Activated CD4-positive, alpha-beta T cell treated with anti-CD3 and anti-CD28 coated beads for 48 hours (primary cell): Measurements from ENCODE around the gene SEMA3G.

Experiments
- DNase-seq: peaks from one replicate; pipeline ENCODE4 v3.0.0-alpha.2; 2020

Gene SEMA3G

DNA sequence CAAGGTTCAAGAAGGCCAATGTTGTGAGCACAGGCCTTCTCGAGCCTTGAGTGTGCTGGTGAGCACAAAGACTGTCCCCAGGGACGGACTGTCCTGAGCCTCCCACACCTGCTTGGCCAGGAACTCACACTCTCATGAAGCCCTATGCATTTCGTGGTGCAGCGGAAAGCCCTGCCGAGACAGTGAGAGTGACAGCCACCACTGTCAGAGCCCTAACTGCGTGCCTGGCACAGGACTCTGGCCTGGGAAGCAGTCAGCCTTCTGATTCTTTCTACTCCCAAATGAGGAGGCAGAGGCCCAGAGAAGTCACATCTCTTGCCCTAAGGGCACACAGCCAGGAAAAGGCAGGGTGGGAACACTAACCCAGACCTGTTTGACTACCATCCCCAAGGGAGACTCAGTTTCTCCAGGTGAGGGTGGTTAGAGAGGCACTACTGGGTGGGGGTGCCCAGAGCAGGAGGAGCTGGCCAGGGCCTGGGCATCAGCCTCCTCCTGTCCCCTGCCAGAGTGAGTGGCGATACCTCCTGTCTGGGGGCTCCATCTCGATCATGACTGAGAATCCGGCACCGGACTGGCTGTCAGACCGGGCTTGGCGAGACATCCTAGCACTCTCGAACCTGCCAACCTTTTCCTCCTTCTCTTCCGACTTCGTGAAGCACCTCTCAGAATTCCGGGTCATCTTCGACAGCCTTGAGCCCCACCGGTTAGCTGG, 50.8 kb downstream of the SEMA3G start:
- no peak for DNase-seq

DNA sequence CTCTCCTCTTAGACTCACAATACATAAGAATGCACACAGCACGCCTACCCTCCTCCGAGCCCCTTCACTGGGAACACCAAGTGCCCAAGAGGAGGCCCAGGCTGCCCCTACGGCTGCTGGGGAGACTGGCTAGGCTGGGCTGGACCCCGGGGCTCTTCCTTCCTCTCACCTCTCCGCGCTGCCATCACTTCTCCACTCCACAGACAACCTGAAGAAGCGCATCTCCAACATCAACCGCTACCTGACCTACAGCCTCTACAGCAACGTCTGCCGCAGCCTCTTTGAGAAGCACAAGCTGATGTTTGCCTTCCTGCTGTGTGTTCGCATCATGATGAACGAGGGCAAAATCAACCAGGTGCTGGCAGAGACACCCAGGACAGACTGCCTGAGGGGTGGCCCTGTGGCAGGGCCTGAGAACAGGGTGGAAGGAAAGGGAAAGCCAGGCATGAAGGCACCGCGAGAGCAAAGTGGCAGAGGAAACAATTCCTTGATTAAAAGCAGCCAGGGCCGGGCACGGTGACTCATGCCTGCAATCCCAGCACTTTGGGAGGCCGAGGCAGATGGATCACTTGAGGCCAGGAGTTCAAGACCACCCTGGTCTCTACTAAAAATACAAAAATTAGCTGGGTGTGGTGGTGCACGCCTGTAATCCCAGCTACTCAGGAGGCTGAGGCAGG, 51.6 kb downstream of the SEMA3G start:
- no peak for DNase-seq

DNA sequence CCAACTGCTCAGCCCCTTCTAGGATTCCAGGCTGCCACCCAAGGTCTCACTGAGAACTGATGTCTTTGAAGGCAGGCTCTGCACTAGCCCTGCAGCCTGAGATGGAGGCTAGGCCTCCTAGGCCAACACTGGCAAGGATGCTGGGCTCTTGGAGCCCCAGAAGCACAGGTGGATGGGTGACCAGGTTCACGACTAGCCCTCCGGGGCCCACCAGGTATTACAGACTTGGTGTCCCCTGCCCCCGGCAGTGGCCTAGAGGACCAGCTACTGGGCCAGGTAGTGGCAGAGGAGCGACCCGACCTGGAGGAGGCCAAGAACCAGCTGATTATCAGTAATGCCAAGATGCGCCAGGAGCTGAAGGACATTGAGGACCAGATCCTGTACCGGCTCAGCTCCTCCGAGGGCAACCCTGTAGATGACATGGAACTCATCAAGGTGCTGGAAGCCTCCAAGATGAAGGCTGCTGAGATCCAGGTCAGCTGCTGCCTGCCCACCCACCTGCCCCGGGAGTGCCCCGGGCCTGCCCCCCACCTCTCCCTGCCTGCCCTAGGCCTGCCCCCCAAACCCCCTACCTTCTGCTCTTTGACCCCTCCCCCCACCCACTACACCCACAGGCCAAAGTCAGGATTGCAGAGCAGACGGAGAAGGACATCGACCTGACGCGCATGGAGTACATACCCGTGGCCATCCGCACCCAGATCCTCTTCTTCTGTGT, 52.5 kb downstream of the SEMA3G start:
- DNase-seq = no peak

DNA sequence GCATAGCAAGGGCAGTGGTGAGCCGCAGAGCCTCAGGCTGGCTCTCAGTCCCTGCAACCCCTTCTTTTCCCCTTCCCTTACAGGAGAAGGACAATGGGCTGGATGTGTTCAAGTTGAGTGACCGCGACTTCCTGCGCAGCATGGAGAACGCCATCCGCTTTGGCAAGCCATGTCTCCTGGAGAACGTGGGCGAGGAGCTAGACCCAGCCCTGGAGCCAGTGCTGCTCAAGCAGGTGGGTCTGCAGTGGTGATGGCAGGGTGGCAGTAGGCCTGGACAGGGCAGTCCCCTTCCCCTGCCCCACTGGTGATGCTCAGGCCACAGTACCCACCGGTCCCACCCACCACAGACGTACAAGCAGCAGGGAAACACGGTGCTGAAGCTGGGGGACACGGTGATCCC, 53.8 kb downstream of the SEMA3G start:
- DNase-seq = no peak

DNA sequence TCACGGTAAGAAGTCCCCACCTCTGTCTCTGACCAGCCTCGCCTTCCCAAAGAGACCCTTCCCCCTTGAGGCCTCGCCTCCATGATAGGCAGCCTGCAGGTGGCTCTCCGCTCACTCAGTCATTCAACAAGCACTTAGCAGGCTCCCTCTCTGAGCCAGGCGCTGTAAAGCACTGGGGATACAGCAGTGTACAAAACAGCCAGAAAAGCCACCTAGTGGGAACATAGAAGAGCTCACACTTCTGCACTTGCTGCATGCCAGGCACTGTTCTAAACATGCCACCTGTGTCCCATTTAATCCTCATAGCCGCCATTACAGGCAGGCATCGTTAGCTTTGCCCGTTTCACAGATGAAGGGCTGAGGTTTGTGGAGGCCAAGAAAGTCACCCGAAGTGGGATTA, 56.0 kb downstream of the SEMA3G start:
- no peak for DNase-seq

- DNase-seq = no peak
Measured at GRCh38 chr3:52388348-52388821, 56.5 kb downstream of the SEMA3G start.

DNA sequence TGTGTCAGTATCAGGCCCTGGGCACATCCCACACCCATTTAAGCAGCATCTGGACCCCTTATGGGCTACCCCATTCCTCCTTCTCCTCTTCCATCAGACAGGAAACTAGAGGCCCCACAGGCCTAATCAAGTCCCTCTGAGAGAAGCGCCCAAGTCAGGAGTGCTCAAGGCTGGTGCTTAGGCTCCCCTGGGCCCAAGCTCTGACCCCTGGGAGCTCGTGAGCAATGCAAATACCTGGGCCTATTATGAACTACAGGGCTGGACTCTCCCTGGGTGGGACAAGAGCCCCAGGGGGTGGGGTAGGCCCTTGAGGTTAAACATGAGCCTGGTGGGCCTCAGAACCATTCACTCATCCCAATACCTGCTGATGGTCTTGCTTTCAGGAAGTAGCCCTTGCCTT, 57.4 kb downstream of the SEMA3G start:
- no peak for DNase-seq

DNA sequence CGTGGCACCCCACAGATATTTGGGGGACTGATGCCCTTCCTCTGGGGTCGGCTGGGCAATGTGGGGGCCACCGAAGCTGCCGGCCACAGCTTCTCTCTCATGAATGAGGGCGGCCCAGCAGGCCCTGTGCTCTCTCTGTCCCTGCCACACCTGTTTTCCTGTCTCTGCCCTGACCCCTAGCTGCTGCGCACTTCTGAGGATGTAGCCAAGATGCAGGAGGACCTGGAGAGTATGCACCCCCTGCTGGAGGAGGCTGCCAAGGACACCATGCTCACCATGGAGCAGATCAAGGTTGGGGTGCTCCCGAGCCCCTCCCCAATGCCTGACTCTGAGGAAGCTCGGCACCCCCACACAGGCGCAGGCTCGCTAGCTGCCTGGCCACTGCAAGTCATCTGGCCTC, 59.7 kb downstream of the SEMA3G start:
- DNase-seq = peak; percentile 60

DNA sequence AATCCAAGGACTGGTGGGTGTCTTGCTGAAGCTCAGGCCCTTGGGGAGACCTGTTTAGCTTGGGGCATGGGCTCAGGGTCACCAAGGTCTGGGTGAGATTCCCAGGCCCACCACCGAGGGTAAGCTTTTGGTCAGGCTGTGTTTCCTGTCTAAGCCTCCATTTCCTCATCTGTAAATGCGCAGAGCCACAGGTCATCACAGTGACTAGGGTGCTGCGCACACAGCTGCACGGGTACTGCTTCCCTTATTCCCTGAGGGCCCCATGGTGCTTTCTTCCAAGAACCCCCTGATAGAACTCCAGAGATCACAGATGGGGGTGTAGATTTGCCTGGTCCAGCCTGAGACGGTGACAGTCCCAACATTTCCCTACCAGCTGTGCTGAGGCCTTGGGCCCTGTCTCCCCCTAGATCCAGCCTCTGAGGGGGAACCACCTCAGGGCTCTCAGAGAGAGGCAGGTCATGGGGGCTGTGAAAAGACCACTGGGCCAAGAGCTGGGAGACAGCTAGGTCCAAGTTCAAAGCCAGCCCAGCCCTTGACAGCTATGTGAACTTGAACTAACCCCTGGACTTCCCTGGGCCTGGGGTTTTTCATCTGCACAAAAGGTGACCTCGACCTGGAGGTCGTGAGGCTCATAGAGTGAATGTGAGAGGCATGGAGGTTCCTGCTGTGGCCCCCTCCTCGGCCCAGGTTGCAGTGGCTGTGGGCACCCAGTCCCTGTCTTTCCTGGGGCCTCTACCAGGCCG, 60.7 kb downstream of the SEMA3G start:
- DNase-seq = no peak

GRCh38 chr3:52383446-52383845, 61.5 kb downstream of the SEMA3G start:
- no peak for DNase-seq
